Measurements from ENCODE around the gene TBXAS1. TPM values are rescaled to one million over a fixed set of nuclear protein-coding genes. Genes with fewer than 3 reads are reported as not detected.

The TBXAS1 gene
- total and polyA plus RNA-seq, 2 experiments from 2014 or later: 1.3 TPM; not detected in 1

- TF ChIP-seq EZH2 (IDR thresholded peaks at IDR 0.05; ENCODE audit: low read depth, unreplicated experiment) (no peak), POLR2AphosphoS5 (IDR thresholded peaks at IDR 0.05; ENCODE audit: low read depth) (no peak), JUNB (IDR thresholded peaks at IDR 0.05; ENCODE audit: unreplicated experiment) (no peak), EZH2phosphoT487 (IDR thresholded peaks at IDR 0.05; ENCODE audit: unreplicated experiment) (no peak), ZNF331 (CRISPR knock-in tag; IDR thresholded peaks at IDR 0.05; ENCODE audit: low read depth) (no peak)
- TF ChIP-seq, protein P1, sequence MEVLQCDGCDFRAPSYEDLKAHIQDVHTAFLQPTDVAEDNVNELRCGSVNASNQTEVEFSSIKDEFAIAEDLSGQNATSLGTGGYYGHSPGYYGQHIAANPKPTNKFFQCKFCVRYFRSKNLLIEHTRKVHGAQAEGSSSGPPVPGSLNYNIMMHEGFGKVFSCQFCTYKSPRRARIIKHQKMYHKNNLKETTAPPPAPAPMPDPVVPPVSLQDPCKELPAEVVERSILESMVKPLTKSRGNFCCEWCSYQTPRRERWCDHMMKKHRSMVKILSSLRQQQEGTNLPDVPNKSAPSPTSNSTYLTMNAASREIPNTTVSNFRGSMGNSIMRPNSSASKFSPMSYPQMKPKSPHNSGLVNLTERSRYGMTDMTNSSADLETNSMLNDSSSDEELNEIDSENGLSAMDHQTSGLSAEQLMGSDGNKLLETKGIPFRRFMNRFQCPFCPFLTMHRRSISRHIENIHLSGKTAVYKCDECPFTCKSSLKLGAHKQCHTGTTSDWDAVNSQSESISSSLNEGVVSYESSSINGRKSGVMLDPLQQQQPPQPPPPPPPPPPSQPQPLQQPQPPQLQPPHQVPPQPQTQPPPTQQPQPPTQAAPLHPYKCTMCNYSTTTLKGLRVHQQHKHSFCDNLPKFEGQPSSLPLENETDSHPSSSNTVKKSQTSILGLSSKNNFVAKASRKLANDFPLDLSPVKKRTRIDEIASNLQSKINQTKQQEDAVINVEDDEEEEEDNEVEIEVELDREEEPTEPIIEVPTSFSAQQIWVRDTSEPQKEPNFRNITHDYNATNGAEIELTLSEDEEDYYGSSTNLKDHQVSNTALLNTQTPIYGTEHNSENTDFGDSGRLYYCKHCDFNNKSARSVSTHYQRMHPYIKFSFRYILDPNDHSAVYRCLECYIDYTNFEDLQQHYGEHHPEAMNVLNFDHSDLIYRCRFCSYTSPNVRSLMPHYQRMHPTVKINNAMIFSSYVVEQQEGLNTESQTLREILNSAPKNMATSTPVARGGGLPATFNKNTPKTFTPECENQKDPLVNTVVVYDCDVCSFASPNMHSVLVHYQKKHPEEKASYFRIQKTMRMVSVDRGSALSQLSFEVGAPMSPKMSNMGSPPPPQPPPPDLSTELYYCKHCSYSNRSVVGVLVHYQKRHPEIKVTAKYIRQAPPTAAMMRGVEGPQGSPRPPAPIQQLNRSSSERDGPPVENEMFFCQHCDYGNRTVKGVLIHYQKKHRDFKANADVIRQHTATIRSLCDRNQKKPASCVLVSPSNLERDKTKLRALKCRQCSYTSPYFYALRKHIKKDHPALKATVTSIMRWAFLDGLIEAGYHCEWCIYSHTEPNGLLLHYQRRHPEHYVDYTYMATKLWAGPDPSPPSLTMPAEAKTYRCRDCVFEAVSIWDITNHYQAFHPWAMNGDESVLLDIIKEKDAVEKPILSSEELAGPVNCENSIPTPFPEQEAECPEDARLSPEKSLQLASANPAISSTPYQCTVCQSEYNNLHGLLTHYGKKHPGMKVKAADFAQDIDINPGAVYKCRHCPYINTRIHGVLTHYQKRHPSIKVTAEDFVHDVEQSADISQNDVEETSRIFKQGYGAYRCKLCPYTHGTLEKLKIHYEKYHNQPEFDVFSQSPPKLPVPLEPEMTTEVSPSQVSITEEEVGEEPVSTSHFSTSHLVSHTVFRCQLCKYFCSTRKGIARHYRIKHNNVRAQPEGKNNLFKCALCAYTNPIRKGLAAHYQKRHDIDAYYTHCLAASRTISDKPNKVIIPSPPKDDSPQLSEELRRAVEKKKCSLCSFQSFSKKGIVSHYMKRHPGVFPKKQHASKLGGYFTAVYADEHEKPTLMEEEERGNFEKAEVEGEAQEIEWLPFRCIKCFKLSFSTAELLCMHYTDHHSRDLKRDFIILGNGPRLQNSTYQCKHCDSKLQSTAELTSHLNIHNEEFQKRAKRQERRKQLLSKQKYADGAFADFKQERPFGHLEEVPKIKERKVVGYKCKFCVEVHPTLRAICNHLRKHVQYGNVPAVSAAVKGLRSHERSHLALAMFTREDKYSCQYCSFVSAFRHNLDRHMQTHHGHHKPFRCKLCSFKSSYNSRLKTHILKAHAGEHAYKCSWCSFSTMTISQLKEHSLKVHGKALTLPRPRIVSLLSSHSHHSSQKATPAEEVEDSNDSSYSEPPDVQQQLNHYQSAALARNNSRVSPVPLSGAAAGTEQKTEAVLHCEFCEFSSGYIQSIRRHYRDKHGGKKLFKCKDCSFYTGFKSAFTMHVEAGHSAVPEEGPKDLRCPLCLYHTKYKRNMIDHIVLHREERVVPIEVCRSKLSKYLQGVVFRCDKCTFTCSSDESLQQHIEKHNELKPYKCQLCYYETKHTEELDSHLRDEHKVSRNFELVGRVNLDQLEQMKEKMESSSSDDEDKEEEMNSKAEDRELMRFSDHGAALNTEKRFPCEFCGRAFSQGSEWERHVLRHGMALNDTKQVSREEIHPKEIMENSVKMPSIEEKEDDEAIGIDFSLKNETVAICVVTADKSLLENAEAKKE (CRISPR knock-in tag; IDR thresholded peaks at IDR 0.05): no peak
- TF ChIP-seq, protein P2, sequence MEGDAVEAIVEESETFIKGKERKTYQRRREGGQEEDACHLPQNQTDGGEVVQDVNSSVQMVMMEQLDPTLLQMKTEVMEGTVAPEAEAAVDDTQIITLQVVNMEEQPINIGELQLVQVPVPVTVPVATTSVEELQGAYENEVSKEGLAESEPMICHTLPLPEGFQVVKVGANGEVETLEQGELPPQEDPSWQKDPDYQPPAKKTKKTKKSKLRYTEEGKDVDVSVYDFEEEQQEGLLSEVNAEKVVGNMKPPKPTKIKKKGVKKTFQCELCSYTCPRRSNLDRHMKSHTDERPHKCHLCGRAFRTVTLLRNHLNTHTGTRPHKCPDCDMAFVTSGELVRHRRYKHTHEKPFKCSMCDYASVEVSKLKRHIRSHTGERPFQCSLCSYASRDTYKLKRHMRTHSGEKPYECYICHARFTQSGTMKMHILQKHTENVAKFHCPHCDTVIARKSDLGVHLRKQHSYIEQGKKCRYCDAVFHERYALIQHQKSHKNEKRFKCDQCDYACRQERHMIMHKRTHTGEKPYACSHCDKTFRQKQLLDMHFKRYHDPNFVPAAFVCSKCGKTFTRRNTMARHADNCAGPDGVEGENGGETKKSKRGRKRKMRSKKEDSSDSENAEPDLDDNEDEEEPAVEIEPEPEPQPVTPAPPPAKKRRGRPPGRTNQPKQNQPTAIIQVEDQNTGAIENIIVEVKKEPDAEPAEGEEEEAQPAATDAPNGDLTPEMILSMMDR (conservative IDR thresholded peaks at IDR 0.05; ENCODE audit: low read depth in 2 of 2): no peak
These were observed 15.8 kb downstream of the TBXAS1 start (continued) for GRCh38 chr7:139844779-139845442.

- Histone ChIP-seq H3K27ac (ENCODE audit: low read depth) (no peak overlapping the region), H3F3A (replicated peaks; ENCODE audit: low read depth) (no peaks in the 10 kb centered on the region), H4K20me1 (replicated peaks; ENCODE audit: insufficient read depth) (no peaks in the 10 kb centered on the region), H3K79me2 (replicated peaks; ENCODE audit: insufficient read depth) (no peaks in the 10 kb centered on the region), H3K36me3 (ENCODE audit: insufficient read depth) (0 out of 2 replicates have a peak, but pooled peaks cover 3% of the 10 kb centered on the region), H3K4me2 (no peak overlapping the region), H3K9me2 (ENCODE audit: insufficient read depth) (peaks cover 5% of the 10 kb centered on the region; the same call in 1 of the 2 replicates), H3K4me1 (ENCODE audit: insufficient read depth) (no peaks in the 10 kb centered on the region), H3K4me3 (no peak overlapping the region), H3K27me3 (ENCODE audit: insufficient read depth) (no peaks in the 10 kb centered on the region), H2AFZ (no peak overlapping the region)
- Mint-ChIP-seq H3K4me3 (no peak overlapping the region), H3K27ac (no peak overlapping the region), H3K27me3 (ENCODE audit: insufficient read depth, low read depth, poor library complexity) (peaks cover 2% of the 10 kb centered on the region), H3K4me1 (no peaks in the 10 kb centered on the region; the same call in 2 of the 3 replicates), H3K9me3 (peaks cover 3% of the 10 kb centered on the region; the same call in 1 of the 3 replicates), H3K36me3 (ENCODE audit: low read depth) (no peaks in the 10 kb centered on the region)
- DNase-seq (ENCODE audit: low spot score) (no peak), ATAC-seq (no peak)
- TF ChIP-seq ZNF331 (CRISPR knock-in tag; IDR thresholded peaks at IDR 0.05; ENCODE audit: low read depth) (no peak), CREB1 (CRISPR knock-in tag; IDR thresholded peaks at IDR 0.05; ENCODE audit: low read depth) (no peak), JUNB (IDR thresholded peaks at IDR 0.05; ENCODE audit: unreplicated experiment) (no peak), ZNF114 (CRISPR knock-in tag; IDR thresholded peaks at IDR 0.05) (no peak), EZH2 (IDR thresholded peaks at IDR 0.05; ENCODE audit: low read depth, unreplicated experiment) (no peak)
- TF ChIP-seq, protein P2 (conservative IDR thresholded peaks at IDR 0.05; ENCODE audit: low read depth in 2 of 2): no peak
- TF ChIP-seq, protein P3, sequence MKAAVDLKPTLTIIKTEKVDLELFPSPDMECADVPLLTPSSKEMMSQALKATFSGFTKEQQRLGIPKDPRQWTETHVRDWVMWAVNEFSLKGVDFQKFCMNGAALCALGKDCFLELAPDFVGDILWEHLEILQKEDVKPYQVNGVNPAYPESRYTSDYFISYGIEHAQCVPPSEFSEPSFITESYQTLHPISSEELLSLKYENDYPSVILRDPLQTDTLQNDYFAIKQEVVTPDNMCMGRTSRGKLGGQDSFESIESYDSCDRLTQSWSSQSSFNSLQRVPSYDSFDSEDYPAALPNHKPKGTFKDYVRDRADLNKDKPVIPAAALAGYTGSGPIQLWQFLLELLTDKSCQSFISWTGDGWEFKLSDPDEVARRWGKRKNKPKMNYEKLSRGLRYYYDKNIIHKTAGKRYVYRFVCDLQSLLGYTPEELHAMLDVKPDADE (IDR thresholded peaks at IDR 0.05): no peak
These were observed 16.4 kb downstream of the TBXAS1 start for GRCh38 chr7:139845443-139845805.
